CD4-positive, alpha-beta T cell (primary cell): ENCODE results near the gene SYT6. TPM values are rescaled to one million over a fixed set of nuclear protein-coding genes. Genes with fewer than 3 reads are reported as not detected.
"Not testable (repeated sequence)": the region's sequence is repeated elsewhere in the genome, so short reads cannot be mapped to it uniquely, and the experiment has no call there.

ENCODE experiments used
- ATAC-seq: fragments of 200-7000 bp; cut with Tn5 transposase; one replicate; pipeline ENCODE4 v1.10.0; 2022; ENCODE audit warnings: mild to moderate bottlenecking; ENCODE audit not compliant: poor library complexity
- CTCF ChIA-PET: fragments of 350-600 bp; sonication (Branson Sonifier 250); formaldehyde crosslinking; loops from one replicate; lab custom pipeline; 2021; ENCODE audit warnings: antibody characterized with exemption, inconsistent platforms; lab: Charles Lee
- POLR2A ChIA-PET: fragments of 350-600 bp; sonication (Branson Sonifier 250); formaldehyde crosslinking; loops from one replicate; lab custom pipeline; 2021; ENCODE audit warnings: antibody characterized with exemption, inconsistent platforms; lab: Charles Lee
- DNase-seq, 14 experiments: peaks; one replicate each; pipeline ENCODE4 v3.0.0-alpha.2; 2013 to 2020; ENCODE audit warnings: mixed read lengths in 2 of 14
- H3K27ac ChIP-seq, 2 donors: one replicate each; pipeline versions ENCODE4 v1.5.1 to v1.7.0; 2013; ENCODE audit warnings: low read length in 2 of 2, low read depth in 1 of 2, mild to moderate bottlenecking in 1 of 2
- H3K27me3 ChIP-seq, 2 experiments: 1 replicate in 1 of 2; 2 replicates in 1 of 2; pipeline versions ENCODE4 v1.6.1 to v1.7.0; 2013; ENCODE audit warnings: low read length in 2 of 2, control low read depth in 1 of 2, mild to moderate bottlenecking in 1 of 2, moderate library complexity in 1 of 2; ENCODE audit not compliant: insufficient read depth in 2 of 2, control insufficient read depth in 1 of 2
- H3K36me3 ChIP-seq: one replicate; pipeline ENCODE4 v1.6.1; 2013; ENCODE audit warnings: low read length, control low read depth; ENCODE audit not compliant: insufficient read depth
- H3K4me1 ChIP-seq: one replicate; pipeline ENCODE4 v1.6.1; 2013; ENCODE audit warnings: low read length, control low read depth; ENCODE audit not compliant: insufficient read depth
- H3K4me3 ChIP-seq: one replicate; pipeline ENCODE4 v1.5.1; 2013; ENCODE audit warnings: mild to moderate bottlenecking, low read length, moderate library complexity
- H3K9me3 ChIP-seq, 2 experiments: 1 replicate in 1 of 2; 2 replicates in 1 of 2; pipeline versions ENCODE4 v1.6.1 to v1.7.0; 2013; ENCODE audit warnings: low read length in 2 of 2, mild to moderate bottlenecking in 2 of 2, control low read depth in 1 of 2, moderate library complexity in 1 of 2; ENCODE audit not compliant: control insufficient read depth in 1 of 2, insufficient read depth in 1 of 2
- H3K27ac Mint-ChIP-seq: one replicate; pipeline ENCODE4 v1.8.0; 2020; ENCODE audit warnings: mixed read lengths
- H3K27me3 Mint-ChIP-seq: one replicate; pipeline ENCODE4 v1.8.0; 2021; ENCODE audit warnings: mixed read lengths
- H3K36me3 Mint-ChIP-seq: one replicate; pipeline ENCODE4 v1.8.0; 2021; ENCODE audit warnings: low read depth, mixed read lengths
- H3K4me1 Mint-ChIP-seq: one replicate; pipeline ENCODE4 v1.8.0; 2021; ENCODE audit warnings: low read depth, mixed read lengths
- H3K4me3 Mint-ChIP-seq: one replicate; pipeline ENCODE4 v1.8.0; 2020; ENCODE audit warnings: mild to moderate bottlenecking, mixed read lengths
- H3K9me3 Mint-ChIP-seq: one replicate; pipeline ENCODE4 v1.8.0; 2020; ENCODE audit warnings: mixed read lengths
- intact Hi-C, 2 experiments: fragments of 100-400 bp; cut with DNase I in 1 of 2; cut with micrococcal nuclease in 1 of 2; formaldehyde crosslinking; loops; one replicate each; pipeline versions ENCODE4 v1.15.1 to v1.9.0; 2023 to 2025; cut with DNase I, micrococcal nuclease
- total RNA-seq, 174 experiments: library from RNA in 2 of 174; stranded (reverse) in 2 of 174; gene quantifications; one replicate each; pipeline ENCODE4 v1.2.3 and lab custom pipeline; 2021 to 2026
- TF ChIP-seq, protein P1 (sequence below): fragments of 200-600 bp; IDR thresholded peaks from one replicate; pipeline ENCODE4 v1.8.0; 2022; ENCODE audit warnings: antibody characterized with exemption, mild to moderate bottlenecking

SYT6 gene
- total RNA-seq, 2 experiments from 2014 or later, result not detected

DNA sequence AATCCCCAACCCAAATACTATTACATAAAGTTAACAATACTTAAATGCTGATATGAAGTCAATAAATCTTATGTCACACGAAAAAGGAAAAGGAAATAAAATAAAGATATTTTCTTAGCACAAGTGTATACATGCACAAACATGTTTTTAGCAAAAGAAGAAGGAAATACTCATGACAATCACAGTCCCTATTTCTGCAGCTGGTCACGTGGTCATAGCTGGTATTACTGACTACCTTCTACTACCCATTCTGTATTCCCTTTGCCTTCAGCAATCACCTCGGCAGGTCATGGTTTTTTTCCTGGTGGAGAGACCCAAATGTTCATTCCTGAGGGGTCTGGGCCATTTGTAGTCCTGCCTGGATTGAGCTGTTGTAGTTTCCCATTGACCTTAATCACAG is 88.0 kb downstream of the SYT6 start:
- ATAC-seq, H3K36me3 ChIP-seq, H3K27ac Mint-ChIP-seq, POLR2A ChIA-PET, H3K4me3 Mint-ChIP-seq, H3K27me3 ChIP-seq, H3K36me3 Mint-ChIP-seq, intact Hi-C loops, H3K4me1 Mint-ChIP-seq, H3K9me3 Mint-ChIP-seq, CTCF ChIA-PET, DNase-seq, H3K27ac ChIP-seq, H3K27me3 Mint-ChIP-seq, H3K4me1 ChIP-seq, H3K4me3 ChIP-seq: not testable (repeated sequence)
- peaks cover 0 to 11% of the 10 kb centered on the region in 2 experiments for H3K9me3 ChIP-seq

DNA sequence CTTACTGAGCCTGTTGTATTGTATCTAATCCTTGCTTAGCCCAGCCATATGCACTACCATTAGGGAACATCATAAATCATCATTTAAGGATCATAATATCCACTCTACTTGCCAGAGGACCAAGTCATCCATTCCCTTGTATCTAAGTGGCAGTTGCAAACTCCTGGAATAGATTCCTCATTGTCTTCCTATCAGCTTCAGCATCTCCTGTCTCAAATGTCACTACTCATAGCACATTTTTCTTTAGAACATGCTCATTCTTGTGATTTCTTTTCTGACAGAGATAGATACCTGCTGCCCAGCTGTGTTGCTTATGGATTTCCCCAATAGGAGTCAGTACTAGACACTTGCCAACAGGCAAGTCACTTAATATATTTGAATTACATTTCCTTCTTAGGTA is 90.1 kb downstream of the SYT6 start:
- POLR2A ChIA-PET, result no interaction called here
- Histone ChIP-seq H3K4me1 (no peaks in the 10 kb centered on the region), H3K9me3 (peaks cover 0 to 11% of the 10 kb centered on the region in 2 experiments), H3K4me3 (no peak overlapping the region), H3K27ac (no peak overlapping the region), H3K36me3 (no peaks in the 10 kb centered on the region), H3K27me3 (no peaks in the 10 kb centered on the region)
- H3K27ac Mint-ChIP-seq, result no peak overlapping the region
- peaks cover 9% of the 10 kb centered on the region for H3K27me3 Mint-ChIP-seq
- CTCF ChIA-PET, result no interaction called here
- H3K4me3 Mint-ChIP-seq, result no peak overlapping the region
- no peaks in the 10 kb centered on the region for H3K4me1 Mint-ChIP-seq
- ATAC-seq (no peak), DNase-seq (no peak)
- no peaks in the 10 kb centered on the region for H3K9me3 Mint-ChIP-seq
- intact Hi-C loops, result no loop called here
- TF ChIP-seq, protein P1, sequence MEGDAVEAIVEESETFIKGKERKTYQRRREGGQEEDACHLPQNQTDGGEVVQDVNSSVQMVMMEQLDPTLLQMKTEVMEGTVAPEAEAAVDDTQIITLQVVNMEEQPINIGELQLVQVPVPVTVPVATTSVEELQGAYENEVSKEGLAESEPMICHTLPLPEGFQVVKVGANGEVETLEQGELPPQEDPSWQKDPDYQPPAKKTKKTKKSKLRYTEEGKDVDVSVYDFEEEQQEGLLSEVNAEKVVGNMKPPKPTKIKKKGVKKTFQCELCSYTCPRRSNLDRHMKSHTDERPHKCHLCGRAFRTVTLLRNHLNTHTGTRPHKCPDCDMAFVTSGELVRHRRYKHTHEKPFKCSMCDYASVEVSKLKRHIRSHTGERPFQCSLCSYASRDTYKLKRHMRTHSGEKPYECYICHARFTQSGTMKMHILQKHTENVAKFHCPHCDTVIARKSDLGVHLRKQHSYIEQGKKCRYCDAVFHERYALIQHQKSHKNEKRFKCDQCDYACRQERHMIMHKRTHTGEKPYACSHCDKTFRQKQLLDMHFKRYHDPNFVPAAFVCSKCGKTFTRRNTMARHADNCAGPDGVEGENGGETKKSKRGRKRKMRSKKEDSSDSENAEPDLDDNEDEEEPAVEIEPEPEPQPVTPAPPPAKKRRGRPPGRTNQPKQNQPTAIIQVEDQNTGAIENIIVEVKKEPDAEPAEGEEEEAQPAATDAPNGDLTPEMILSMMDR, result no peak
- no peaks in the 10 kb centered on the region for H3K36me3 Mint-ChIP-seq

DNA sequence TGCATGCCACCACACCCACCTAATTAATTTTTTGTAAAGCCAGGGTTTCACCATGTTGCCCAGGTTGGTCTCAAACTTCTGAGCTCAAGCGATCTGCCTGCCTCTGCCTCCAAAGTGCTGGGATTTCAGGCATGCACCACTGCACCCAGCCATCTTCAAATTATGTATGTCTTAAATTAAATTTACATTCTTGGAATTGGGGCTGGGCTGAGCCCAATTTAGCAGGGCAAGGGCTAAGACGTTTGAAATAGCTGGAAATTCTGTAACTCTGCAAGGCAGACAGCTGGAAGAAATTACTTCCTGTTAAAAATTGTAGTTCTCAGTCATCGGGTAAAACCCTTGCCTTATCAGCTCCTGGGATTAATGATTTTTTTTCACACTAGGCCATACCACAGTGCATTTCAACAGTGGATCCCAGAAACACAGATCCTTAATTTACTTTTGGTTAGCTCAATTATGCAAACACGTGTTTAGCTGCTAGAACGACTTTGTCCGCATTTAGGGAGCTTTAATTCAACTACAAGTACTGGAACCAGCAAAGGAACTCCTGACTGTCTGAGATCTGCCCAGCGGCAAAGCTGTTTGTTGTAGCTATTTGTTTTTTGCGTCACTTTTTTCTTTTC is 91.1 kb downstream of the SYT6 start:
- Histone ChIP-seq H3K27ac (no peak overlapping the region), H3K27me3 (no peaks in the 10 kb centered on the region), H3K4me1 (no peaks in the 10 kb centered on the region), H3K36me3 (no peaks in the 10 kb centered on the region), H3K4me3 (no peak overlapping the region), H3K9me3 (peaks cover 0 to 11% of the 10 kb centered on the region in 2 experiments)
- Mint-ChIP-seq H3K27ac (no peak overlapping the region), H3K4me1 (no peaks in the 10 kb centered on the region), H3K36me3 (no peaks in the 10 kb centered on the region), H3K27me3 (peaks cover 8% of the 10 kb centered on the region), H3K9me3 (no peaks in the 10 kb centered on the region), H3K4me3 (no peak overlapping the region)
- ChIA-PET POLR2A (no interaction called here), CTCF (no interaction called here)
- DNase-seq (no peak), ATAC-seq (no peak)
- intact Hi-C loops, result no loop called here
- TF ChIP-seq, protein P1, result no peak
